GM19239 (cell line): ENCODE results near the gene SCN4A.

Experiments used
- DNase-seq: peaks from one replicate; pipeline ENCODE4 v3.0.0; 2011; ENCODE audit warnings: low spot score; ENCODE audit not compliant: insufficient read length
- FAIRE-seq: peaks from 2 replicates; lab custom pipeline; 2011; peaks lifted over from hg19 to GRCh38; lab: Jason Lieb, UNC

The SCN4A gene

DNA sequence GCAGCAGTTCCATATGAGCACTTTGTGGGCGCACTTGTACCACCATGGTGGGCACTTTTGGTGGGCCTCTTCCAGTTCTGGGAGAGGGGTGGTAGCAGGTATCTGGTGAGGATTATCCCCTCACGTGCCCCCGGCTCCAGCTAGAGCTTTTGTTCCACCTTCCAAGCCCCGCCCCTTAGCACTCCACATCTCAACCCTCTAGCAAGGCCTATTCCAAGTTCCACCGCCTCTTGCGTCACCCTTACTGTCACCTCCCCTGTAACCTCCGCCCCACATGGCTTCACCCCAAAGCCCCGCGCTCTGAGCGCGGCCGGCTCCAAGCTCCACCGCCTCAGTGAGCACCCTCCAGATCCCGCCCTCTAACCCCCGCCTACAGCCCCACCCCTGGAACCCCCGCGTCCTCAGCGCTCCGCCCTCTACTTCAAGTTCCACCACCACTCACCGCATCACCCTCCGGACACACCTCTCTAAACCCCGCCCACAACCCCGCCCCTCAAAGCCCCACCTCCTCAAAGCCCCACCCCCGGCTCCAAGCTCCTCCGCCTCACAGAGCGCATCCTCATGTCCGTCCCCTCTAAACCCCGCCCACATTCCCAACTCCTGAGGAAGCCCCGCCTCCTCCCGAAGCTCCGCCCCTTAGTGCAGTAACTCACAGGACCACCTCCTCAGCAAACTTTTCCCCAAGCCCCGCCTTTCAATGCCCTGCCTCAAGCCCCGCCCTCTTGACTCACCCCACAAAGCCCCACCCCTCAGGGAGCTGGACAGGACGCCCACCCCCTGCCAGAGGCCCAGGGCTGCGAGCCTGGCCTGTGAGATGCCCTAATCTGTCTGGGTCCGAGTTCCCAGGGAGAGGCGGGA is 11.1 kb downstream of the SCN4A start:
- FAIRE-seq (peak; percentile 37), DNase-seq (peak; percentile 52)

DNA sequence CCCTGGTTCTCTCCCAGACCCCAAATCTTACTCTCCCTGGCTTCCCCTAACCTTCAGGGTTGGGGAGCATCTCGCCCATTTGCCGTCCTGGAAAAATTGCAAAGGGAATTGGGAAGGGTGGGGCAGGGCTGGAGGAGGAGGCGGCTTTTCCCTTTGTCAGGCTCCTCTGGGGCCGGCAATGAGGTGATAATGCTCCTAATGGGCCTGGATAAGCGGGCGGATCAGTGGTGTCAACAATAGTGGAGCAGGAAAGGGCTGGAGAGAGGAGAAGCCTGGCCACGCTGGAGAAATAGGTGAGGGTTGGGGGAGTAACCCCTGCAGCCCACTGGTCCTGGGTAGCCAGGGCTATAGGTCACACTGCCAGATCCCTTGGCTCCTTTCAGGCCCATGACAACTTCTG is 12.3 kb downstream of the SCN4A start:
- FAIRE-seq = no peak
- DNase-seq = no peak

DNA sequence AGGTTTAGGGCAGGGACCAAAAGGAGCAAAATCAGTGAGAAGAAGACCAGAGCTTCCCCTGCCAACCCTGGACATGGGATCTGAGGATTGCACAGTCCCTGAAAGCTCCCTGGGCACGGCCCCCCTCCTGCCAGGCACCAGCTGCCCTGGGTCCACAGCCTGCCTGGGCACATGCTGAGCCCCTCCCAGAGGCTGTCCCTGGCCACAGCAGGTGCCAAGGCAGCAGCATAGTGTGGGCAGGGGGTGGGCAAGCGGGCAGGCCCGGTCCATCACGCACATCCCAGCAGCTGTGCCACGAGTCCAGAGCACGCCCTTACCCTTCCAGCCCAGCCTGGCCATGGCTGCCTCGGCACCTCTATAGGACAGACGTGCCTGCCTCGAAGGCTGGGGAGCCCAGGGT is 12.7 kb downstream of the SCN4A start:
- DNase-seq (no peak), FAIRE-seq (no peak)

DNA sequence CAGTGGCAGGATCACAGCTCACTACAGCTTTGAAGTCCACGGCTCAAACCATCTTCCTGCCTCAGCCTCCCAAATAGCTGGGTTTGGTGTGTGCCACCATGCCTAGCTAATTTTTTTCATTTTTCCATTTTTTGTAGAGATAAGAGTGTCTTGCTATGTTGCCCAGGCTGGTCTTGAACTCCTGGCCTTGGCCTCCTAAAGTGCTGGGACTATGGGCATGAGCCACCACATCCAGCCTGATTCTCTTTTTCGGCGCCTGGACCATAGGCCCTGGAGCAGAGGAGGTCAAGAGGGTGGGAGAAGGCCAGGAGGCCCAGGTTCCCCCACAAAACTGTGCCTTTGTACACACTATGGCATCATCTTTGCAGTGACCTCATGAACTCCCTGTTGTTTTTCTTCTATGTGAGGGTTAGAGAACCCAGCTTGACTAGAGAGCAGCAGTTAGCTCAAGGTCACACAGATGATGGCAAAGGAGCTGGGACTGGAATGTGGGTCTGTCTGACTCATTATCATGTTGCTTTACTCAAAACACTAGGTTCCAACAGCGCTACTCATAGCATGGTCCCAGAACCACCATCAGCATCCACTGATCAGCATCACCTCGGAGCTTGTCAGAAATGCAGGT is 16.3 kb downstream of the SCN4A start:
- DNase-seq = no peak
- no peak for FAIRE-seq

DNA sequence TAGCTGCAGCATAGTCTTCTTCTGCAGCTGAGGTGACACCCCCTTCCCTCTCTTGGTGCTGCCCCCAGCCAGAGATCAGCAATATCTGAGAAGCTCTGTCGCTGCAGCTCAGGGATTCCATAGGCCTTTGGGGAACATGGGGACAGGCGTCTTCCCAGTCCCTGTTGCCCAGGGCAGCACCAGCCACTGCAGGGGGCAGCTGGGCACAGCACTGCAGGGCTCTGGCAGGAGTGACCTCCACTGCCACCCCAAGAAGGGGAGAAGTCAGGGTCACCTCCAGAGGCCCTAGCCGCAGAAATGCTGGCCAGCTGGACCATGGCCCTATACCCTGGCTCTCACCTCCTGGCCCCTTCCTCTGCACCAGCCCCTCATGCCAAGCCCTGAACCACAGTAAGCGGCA is 16.9 kb downstream of the SCN4A start:
- FAIRE-seq (no peak), DNase-seq (no peak)

DNA sequence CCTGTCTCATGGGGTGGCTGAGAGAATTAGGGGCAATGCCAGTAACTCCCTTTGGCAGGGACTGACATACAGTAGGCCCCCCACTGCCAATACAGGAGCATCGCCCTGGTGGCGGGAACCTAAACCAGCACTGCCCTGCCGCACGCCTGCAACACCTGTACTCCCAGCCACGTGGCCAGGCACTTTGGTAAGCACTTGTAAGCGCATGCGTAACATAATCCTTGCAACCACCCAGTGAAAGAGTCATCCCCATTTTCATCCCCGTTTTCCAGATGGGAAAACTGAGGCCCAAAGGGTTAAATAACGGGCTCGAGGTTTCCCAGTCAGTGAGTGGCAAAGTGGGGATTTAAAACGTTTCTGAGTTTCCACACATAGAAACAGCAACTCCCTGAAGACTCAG is 17.5 kb downstream of the SCN4A start:
- DNase-seq (no peak), FAIRE-seq (no peak)

DNA sequence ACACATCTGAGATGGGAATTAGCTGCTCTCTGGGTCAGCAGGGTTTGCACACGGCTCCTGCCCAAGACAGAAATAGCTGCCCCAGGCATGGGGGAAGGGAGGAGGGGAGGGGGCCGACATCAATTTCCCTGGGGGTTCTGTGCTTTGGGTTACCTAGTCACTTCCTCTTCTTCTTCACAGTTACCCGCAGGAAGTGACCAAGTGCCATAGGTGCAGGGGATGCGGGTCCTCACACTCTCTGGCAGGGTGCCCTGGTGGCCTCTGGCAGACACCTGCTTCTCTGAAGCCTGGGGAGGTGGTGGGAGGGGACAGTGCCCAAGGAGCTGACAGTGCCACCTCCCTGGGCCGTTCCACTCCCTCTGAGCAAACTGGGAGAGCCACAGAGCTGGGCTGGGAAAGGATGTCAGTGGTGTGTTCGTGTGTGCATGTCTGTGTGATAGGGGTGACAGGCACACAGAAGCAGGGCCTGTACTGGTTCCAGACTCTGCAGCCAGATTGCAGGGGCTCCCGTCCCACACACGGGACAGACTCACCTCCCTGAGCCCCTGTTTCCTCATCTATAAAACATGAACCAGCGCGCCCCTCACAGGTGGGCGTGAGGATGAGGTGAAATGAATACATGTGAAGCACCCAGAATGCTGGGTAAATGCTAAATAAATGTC is 18.2 kb downstream of the SCN4A start:
- FAIRE-seq (peak; percentile 58), DNase-seq (peak; percentile 60)

DNA sequence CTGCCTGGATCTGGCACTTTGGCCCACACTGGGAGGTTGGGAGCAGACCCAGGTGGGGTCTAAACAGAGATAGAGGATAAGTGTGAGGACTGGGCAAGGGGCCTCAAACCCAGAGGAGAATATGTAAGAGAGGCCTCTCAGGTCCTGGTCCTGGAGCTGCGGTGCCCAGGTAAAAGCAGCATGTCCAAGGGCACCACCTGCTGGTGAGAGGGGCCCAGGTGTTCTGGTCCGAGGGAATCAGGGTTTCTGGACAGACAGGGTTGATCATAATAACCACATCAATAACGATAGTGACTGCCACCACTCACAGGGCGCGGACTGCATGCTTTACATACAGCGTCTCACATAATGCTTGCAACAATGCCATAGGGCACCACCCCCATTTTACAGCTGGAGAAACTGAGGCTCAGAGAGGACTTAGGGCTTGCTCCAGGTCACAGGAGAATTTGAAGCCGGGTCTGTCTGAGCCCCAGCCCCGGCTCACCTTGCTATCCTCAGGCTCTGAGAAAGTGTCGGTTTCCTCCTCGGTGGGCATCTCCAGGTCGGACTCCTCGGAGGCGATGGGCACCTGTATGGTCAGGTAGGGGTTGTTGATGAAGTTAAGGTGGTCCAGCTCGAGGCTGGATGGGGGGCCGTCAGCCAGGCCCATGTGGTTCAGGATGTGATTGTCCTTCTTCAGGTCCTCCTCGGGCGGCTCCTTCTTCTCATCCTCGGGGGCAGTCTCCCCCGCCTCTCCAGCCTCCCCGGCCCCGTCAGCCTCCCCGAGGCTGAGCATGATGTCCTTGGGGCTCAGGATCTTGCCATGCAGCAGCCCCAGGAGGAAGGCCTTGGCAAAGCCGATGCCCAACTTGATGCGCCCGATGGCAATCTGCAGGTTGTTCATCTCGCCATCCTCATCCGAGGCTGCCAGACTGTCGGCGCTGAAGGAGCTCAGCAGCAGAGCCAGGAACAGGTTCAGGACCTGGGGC is 21.5 kb downstream of the SCN4A start:
- peak; percentile 40 for DNase-seq
- no peak for FAIRE-seq

DNA sequence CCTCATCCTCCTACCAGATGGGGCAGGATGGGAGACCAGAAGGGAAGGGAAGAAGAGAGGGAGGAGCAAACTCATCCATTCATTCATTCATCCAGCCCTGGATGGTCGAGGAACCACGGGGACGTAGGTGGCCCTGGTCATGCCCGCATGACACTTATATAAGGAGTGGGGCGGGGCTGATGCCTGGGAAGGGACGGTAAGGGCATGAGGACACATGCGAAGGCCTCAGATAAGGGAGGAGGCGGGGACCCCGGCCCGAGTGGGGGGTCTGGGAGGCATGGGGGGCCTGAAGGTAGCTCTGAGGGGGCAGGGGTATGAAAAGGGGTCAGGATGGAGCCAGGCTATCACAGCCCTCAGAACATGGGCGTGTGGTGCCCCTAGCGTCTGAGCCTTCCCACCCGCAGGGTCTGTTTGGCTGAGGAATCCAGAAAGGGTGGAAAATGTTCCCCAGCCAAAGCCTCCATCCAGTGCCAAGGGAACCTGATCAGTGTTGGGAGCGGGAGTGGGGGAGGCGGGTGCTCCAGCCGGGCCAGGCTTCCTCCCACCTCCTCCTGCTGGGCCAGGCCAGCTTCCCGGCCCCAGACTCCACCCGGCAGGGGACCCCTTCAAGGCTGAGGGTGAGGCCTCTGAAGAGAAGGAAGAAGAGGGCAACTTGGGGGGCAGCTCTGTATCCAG is 23.0 kb downstream of the SCN4A start:
- FAIRE-seq (no peak), DNase-seq (no peak)

DNA sequence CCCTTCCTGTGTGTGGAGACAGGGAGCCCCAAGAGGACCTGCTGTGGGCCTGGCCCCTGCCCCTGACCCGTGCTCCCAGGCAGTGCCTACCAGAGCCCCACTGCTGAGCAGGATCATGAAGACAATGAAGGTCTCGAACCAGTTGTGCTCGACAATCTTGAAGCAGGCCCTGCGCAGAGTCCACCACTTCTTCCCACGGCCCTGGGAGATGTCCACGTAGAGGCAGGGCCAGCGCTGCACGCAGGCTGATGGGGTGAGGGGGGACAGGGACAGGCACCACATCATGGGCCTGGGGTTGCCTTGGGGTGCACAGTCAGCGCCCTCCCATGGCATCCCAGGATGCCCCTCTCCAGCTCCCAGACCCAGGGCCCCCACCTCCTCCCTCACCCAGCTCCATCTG is 24.2 kb downstream of the SCN4A start:
- DNase-seq = no peak
- no peak for FAIRE-seq

DNA sequence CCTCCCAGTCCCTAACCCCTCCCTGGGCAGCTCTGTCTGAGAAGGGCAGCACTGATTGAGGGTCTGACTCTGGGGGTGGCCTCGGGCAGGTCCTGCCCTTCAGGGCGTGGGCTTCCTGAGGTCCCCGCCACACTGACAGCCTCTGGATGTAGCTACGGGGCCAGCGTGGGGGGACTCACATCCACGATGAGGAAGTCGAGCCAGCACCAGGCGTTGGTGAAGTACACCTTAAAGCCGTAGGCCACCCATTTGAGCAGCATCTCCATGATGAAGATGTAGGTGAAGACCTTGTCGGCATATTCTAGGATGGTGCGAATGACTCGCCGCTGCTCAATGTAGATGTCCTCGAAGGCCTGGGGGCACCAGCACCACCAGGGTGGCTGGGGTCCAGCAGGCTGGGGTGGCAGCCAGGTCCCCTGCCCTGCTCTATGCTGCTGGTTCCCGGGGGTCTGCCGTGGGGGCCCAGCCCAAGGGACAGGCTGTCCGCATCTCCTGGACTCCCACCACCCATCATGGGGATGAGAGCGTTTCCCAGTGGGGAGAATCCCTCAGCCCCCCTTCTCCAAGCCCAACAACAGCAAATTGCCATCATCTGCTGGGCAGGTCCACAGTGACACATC is 24.9 kb downstream of the SCN4A start:
- no peak for DNase-seq
- FAIRE-seq = no peak

DNA sequence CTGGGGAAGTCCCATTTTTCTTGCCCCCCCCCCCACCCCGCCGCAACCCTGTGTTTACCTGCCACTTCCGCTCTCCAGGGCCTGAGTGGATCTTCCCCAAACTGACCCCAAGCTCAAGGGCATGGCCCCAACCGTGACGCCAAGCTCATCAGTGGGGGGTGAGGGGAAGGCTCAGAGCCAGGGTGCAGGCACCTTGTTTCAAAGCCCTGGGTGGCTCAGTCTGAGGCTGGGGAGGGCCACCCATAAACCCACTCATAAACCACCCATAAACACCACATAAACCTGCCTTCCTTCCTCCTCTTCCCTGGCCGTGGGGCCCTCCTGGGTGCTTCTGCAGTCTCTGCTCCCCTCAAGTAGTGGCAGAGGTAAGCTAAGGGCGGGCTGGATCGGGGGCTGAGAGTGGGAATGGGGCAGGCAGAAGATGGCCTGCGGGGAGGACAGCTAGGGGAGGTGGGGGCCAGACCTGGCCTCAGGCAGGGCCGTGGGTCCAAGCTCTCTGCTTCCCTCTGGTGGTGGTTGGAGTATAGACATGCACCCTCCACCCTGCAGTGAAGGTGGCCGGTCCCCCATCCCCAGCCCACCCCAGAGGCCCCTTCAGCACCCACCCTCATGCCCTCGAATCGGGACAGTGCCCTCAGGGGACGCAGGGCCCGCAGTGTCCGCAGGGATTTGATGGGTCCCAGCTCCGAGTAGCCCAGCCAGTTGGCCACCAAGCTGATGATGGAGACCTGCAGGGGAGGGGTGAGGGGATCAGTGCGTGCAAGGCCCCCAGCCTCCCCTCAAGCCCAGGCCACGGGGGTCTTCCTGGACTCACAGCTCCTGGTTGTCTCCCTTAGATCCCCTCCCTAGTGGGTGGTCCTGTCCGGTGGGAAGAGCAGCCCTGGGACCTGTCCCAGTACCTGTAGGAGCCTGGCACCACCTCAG is 26.0 kb downstream of the SCN4A start:
- FAIRE-seq = peak; percentile 93
- peak; percentile 92 for DNase-seq

DNA sequence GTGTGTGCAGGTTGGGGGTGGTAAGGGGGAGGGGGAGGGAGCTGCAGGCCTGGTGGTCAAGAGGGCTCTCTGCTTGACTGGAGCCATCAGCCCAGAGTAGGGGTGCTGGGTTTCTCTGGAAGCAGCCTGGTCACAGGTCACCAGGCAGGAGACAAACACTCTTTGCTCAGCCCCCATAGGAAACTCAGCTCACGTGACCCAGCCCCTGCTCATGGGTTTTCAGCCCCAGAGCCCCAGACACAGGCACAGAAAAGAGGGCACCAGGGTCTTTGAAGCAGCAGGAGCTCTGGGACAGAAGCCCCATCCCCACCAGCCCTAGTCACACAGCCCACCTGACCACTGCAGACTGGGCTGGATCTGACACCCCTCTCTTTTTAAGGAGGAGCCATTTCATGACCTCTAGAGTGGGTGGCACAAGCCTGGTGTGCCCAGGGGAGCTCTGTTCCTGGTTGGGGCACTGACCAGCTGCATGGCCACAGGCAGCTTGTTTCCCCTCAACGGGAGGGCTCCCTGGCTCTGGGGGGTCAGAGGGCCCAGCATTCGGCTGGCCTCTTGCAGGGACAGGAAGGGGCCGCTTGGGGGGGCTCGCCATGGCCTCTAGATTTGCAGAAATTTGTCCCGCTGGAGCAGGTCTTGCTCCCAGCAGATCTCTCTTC is 26.8 kb downstream of the SCN4A start:
- peak; percentile 85 for FAIRE-seq
- DNase-seq = peak; percentile 72

DNA sequence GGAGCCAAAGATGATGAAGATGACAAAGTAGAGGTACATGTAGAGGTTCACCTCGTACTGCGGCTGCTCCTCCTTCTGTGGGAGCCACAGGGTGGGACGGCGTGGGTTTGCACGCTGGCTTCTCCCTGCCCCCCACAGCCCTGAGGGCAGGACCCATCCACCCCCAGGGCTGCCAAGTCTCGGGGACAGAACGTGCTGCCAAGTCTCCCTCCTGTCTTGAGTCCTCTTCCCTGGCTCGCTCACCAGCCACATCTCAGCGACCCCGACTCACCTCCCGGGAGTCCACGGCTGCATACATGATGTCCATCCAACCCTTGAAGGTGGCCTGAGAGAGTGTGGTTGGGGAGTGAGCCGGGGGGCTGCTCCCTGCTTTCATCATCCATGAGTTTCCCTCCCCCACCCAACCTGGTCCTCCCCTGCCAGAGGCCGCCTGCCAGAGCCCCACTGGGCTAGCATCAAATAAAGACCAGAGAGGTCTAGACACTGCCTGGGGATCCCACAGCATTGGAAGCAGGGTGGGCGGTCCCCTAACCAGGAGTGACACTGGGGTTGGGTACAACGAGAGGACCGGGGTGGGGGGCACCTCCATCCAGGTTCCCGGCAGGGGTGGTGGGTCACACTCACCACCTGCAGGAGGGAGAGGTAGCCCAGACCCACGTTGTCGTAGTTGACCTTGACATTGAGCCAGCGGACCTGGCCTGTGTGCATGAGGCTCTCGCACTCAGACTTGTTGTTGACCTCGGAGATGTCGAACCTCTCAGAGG is 27.8 kb downstream of the SCN4A start:
- no peak for DNase-seq
- FAIRE-seq = no peak

DNA sequence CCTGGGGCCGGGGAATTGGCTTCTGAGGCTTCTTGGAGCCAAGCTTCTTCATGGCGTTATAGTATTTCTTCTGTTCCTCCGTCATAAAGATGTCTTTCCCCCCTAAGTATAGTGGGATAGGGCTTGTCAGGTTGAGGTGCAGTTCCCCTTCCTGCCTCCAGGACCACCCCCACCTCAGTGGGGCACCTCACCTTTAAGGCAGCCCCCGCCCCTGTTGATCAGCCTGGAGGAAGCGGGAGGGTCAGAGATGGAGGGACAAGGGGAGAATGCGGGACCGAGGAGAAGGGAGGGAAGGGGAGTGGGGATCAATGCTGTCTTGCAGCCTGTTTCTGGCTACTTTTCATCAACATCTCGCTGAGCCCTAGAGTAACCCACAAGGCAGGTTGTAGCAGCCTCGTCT is 29.0 kb downstream of the SCN4A start:
- FAIRE-seq (no peak), DNase-seq (no peak)

DNA sequence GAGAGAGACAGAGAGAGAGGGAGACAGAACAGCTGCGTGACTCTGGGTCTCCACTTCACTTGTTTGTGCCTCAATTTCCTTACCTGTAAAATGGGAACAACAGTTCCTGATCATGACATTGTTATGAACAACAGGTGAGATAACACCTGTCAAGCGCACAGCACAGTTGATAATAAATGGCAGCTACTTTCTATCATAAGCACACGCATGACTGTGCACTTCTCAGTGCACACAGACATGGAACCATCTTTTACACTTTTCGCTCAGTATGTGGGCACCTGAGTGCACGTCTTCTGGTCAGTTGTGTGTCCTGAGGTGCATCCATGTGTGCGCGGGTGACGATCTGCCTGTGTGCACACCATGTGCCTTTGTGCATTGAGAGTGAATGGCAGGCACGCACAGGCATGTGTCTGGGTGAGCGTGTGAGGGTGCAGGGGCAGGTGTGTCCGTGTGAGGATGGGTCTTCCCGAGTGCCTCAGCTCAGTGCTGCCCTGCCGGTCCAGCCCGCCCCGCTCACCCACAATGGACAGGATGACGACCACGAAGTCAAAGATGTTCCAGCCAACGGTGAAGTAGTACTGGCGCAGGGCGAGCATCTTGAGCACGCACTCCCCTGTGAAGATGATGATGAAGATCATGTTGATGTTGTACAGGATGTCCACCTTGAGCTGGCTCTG is 30.3 kb downstream of the SCN4A start:
- DNase-seq = no peak
- no peak for FAIRE-seq
